SK-N-SH (cell line): Measurements from ENCODE around the gene HMOX1. TPM values are rescaled to one million over a fixed set of nuclear protein-coding genes. Genes with fewer than 3 reads are reported as not detected.

ENCODE experiments used
- CTCF ChIA-PET: fragments of 300-600, 350-600 bp; formaldehyde crosslinking; extraction: SDS; loops from one replicate; lab custom pipeline; 2021; lab: Yijun Ruan, JAX
- POLR2A ChIA-PET: fragments of 350-600 bp; sonication (Branson Sonifier 250); formaldehyde crosslinking; extraction: SDS; loops from one replicate; lab custom pipeline; 2020; ENCODE audit warnings: antibody characterized with exemption, inconsistent platforms; lab: Yijun Ruan, JAX
- DNase-seq: peaks from one replicate; pipeline ENCODE4 v3.0.0; 2012
- H2AFZ ChIP-seq: fragments of 200-600 bp; sonication (generic); 2 replicates; pipeline ENCODE4 v1.8.1; 2016; ENCODE audit warnings: antibody characterized with exemption, mild to moderate bottlenecking, low read depth
- H3F3A ChIP-seq: fragments of 200-600 bp; sonication (generic); replicated peaks from 2 replicates; pipeline ENCODE3; 2016; ENCODE audit warnings: antibody characterized with exemption, mild to moderate bottlenecking; ENCODE audit not compliant: insufficient read depth
- H3K27ac ChIP-seq, 2 experiments: fragments of 200-500 bp in 1 of 2; fragments of 200-600 bp in 1 of 2; sonication (Bioruptor generic) in 1 of 2; sonication (generic), shearing (Covaris generic) in 1 of 2; 2 replicates each; pipeline versions ENCODE4 v1.5.1 to v1.6.1; 2014 to 2016; ENCODE audit warnings: low read depth in 2 of 2, inconsistent platforms in 1 of 2, low read length in 1 of 2, mild to moderate bottlenecking in 1 of 2, mixed read lengths in 1 of 2
- H3K27me3 ChIP-seq: fragments of 200-600 bp; sonication (generic), shearing (Covaris generic); 2 replicates; pipeline ENCODE4 v1.6.1; 2016; ENCODE audit warnings: mixed run types; ENCODE audit not compliant: insufficient read depth
- H3K36me3 ChIP-seq, 2 experiments: fragments of 200-500 bp in 1 of 2; fragments of 200-600 bp in 1 of 2; sonication (Bioruptor generic) in 1 of 2; sonication (generic) in 1 of 2; replicated peaks in 1 of 2; 2 replicates each; pipeline versions ENCODE3 to v1.5.1; 2014 to 2016; ENCODE audit warnings: low read length in 1 of 2, mild to moderate bottlenecking in 1 of 2; ENCODE audit not compliant: insufficient read depth in 2 of 2, control insufficient read depth in 1 of 2
- H3K4me1 ChIP-seq, 2 experiments: fragments of 200-500 bp in 1 of 2; fragments of 200-600 bp in 1 of 2; sonication (Bioruptor generic) in 1 of 2; sonication (generic), shearing (Covaris generic) in 1 of 2; 2 replicates each; pipeline versions ENCODE4 v1.5.1 to v1.6.1; 2014 to 2016; ENCODE audit warnings: low read depth in 1 of 2, low read length in 1 of 2, mixed run types in 1 of 2; ENCODE audit not compliant: insufficient read depth in 2 of 2, control insufficient read depth in 1 of 2
- H3K4me2 ChIP-seq: fragments of 200-600 bp; sonication (generic), shearing (Covaris generic); 2 replicates; pipeline ENCODE4 v1.6.1; 2017; ENCODE audit warnings: mixed run types
- H3K4me3 ChIP-seq, 2 experiments: fragments of 200-500 bp in 1 of 2; fragments of 200-600 bp in 1 of 2; sonication (Bioruptor generic) in 1 of 2; sonication (generic), shearing (Covaris generic) in 1 of 2; 2 replicates each; pipeline versions ENCODE4 v1.5.1 to v1.8.1; 2014 to 2016; ENCODE audit warnings: low read depth in 2 of 2, inconsistent platforms in 1 of 2, low read length in 1 of 2, mild to moderate bottlenecking in 1 of 2, mixed read lengths in 1 of 2, moderate library complexity in 1 of 2
- H3K79me2 ChIP-seq: fragments of 200-600 bp; sonication (generic); 2 replicates; pipeline ENCODE4 v1.8.1; 2017; ENCODE audit warnings: mild to moderate bottlenecking; ENCODE audit not compliant: insufficient read depth
- H3K9ac ChIP-seq: fragments of 200-600 bp; sonication (generic); 2 replicates; pipeline ENCODE4 v1.6.1; 2017; ENCODE audit warnings: mixed run types
- H3K9me2 ChIP-seq: fragments of 200-600 bp; sonication (generic); 2 replicates; pipeline ENCODE4 v1.6.1; 2017; ENCODE audit warnings: mixed run types
- H3K9me3 ChIP-seq: fragments of 200-600 bp; sonication (generic); 2 replicates; pipeline ENCODE4 v1.6.1; 2017; ENCODE audit warnings: mixed run types, mild to moderate bottlenecking, moderate library complexity
- H4K20me1 ChIP-seq: fragments of 200-600 bp; sonication (generic); 2 replicates; pipeline ENCODE4 v1.6.1; 2017; ENCODE audit warnings: mild to moderate bottlenecking, mixed run types; ENCODE audit not compliant: insufficient read depth
- CHD2 ChIP-seq: fragments of 150-350 bp; IDR thresholded peaks from 2 replicates; pipeline ENCODE4 v1.6.1; 2018; ENCODE audit warnings: low read length; ENCODE audit not compliant: partially characterized antibody
- CTCF ChIP-seq: fragments of 200-600 bp; sonication (generic); IDR thresholded peaks from 2 replicates; pipeline ENCODE4 v1.6.1; 2017; ENCODE audit warnings: antibody characterized with exemption, mild to moderate bottlenecking, moderate library complexity
- FOSL2 ChIP-seq: IDR thresholded peaks from 2 replicates; pipeline ENCODE4 v1.4.0; 2012; ENCODE audit warnings: low read depth, mild to moderate bottlenecking, moderate library complexity, borderline replicate concordance
- FOXM1 ChIP-seq: IDR thresholded peaks from 2 replicates; pipeline ENCODE4 v1.4.0; 2012; ENCODE audit warnings: low read depth, mild to moderate bottlenecking
- IRF3 ChIP-seq: fragments of 150-350 bp; IDR thresholded peaks from 2 replicates; pipeline ENCODE4 v1.6.1; 2016; ENCODE audit warnings: mild to moderate bottlenecking, low read depth, low read length
- MEF2A ChIP-seq: IDR thresholded peaks from 2 replicates; pipeline ENCODE4 v1.4.0; 2012; ENCODE audit warnings: low read depth, borderline replicate concordance
- POLR2AphosphoS5 ChIP-seq: IDR thresholded peaks from 2 replicates; pipeline ENCODE4 v1.6.1; 2012; ENCODE audit warnings: low read depth, low read length
- TCF12 ChIP-seq: IDR thresholded peaks from 2 replicates; pipeline ENCODE4 v1.4.0; 2012
- USF2 ChIP-seq: fragments of 150-350 bp; IDR thresholded peaks from 2 replicates; pipeline ENCODE4 v1.6.1; 2017; ENCODE audit warnings: antibody characterized with exemption, low read length, low read depth, borderline replicate concordance
- YY1 ChIP-seq: IDR thresholded peaks from 2 replicates; pipeline ENCODE4 v1.4.0; 2012; ENCODE audit warnings: low read depth, mild to moderate bottlenecking
- ZBTB33 ChIP-seq: IDR thresholded peaks from 2 replicates; pipeline ENCODE4 v1.4.0; 2012; ENCODE audit warnings: low read depth, borderline replicate concordance
- WGBS: methylation state at CpG from one replicate; pipeline ENCODE4 v1.1.6; 2017; ENCODE audit warnings: low lambda C conversion rate; 5-methylcytosine and 5-hydroxymethylcytosine counted together
- polyA plus RNA-seq, 3 experiments: library from polyadenylated mRNA; depleted of rRNA; stranded (reverse); fragments of >200 nt; gene quantifications; 2 replicates each; pipeline ENCODE4 v1.2.3, GENCODE V29; 2012

The HMOX1 gene
- polyA plus RNA-seq, 1 of the 3 experiments (the other 2 are of a cell fraction), result 13.7 TPM

GRCh38 chr22:35386670-35387288 lies 5.9 kb downstream of the HMOX1 start:
- Histone ChIP-seq H2AFZ (no peak overlapping the region), H3K27ac (no peak overlapping the region), H4K20me1 (no peaks in the 10 kb centered on the region), H3K9me2 (no peaks in the 10 kb centered on the region), H3K9ac (no peak overlapping the region), H3K27me3 (no peaks in the 10 kb centered on the region), H3K4me2 (no peak overlapping the region), H3K4me1 (peaks cover 0 to 3% of the 10 kb centered on the region in 2 experiments; a peak in 1 of 4 replicates), H3K9me3 (no peaks in the 10 kb centered on the region), H3K4me3 (no peak overlapping the region), H3F3A (no peaks in the 10 kb centered on the region), H3K36me3 (peaks cover 0 to 14% of the 10 kb centered on the region in 2 experiments), H3K79me2 (no peaks in the 10 kb centered on the region; the same call in 1 of the 2 replicates)
- POLR2A ChIA-PET, result no interaction called here
- CTCF ChIA-PET, result interaction anchor here (0.9 to 1.4 kb wide), 3 partner anchors 12 to 82 kb away, joined by 3 to 4 read pairs (median 3); no protein-coding TSS in a partner anchor
- DNase-seq, result no peak
- 93% methylated on average over 7 of the region's 19 CpGs for WGBS
- TF ChIP-seq YY1 (no peak), CHD2 (no peak), IRF3 (no peak), USF2 (no peak), FOSL2 (no peak), MEF2A (no peak), TCF12 (no peak), POLR2AphosphoS5 (no peak), CTCF (no peak)

GRCh38 chr22:35390933-35391332 lies 10.0 kb downstream of the HMOX1 start:
- Histone ChIP-seq H3F3A (peaks cover 4% of the 10 kb centered on the region), H3K36me3 (peaks cover 0 to 9% of the 10 kb centered on the region in 2 experiments), H3K27me3 (no peaks in the 10 kb centered on the region)
- TF ChIP-seq FOXM1 (no peak), ZBTB33 (no peak)
- TF ChIP-seq, all 33 proteins: peak for 0
- no peaks in the 10 kb centered on the region for H3K4me1 ChIP-seq
- CTCF ChIA-PET, result interaction anchor here (1.6 kb wide), 1 partner anchor 40 kb away, joined by 6 read pairs; no protein-coding TSS in a partner anchor
- no peak overlapping the region for H3K4me3 ChIP-seq
- no peaks in the 10 kb centered on the region for H4K20me1 ChIP-seq
- H3K9me2 ChIP-seq, result no peaks in the 10 kb centered on the region
- no peaks in the 10 kb centered on the region for H3K79me2 ChIP-seq
- no peak overlapping the region for H3K4me2 ChIP-seq
- no peak for DNase-seq
- WGBS, result 78% methylated on average over 5 of the region's 5 CpGs
- POLR2A ChIA-PET, result no interaction called here
- no peak overlapping the region for H3K9ac ChIP-seq
- no peak overlapping the region for H2AFZ ChIP-seq
- H3K27ac ChIP-seq, result no peak overlapping the region
- no peaks in the 10 kb centered on the region for H3K9me3 ChIP-seq
